ENCODE results near the gene TMEM151B. TPM values are rescaled to one million over a fixed set of nuclear protein-coding genes. Genes with fewer than 3 reads are reported as not detected.

Gene TMEM151B
- total and polyA plus RNA-seq, 9 of the 15 experiments (the other 6 are each of a cell fraction or from before 2014, with no cell fraction given) = not detected

- TF ChIP-seq CHD7 (IDR thresholded peaks at IDR 0.05; ENCODE audit: low read depth, low read length) (no peak), GATA2 (CRISPR knock-in tag; IDR thresholded peaks at IDR 0.05) (no peak), DEAF1 (CRISPR knock-in tag; IDR thresholded peaks at IDR 0.05) (no peak), GTF2E2 (tag; IDR thresholded peaks at IDR 0.05) (no peak), MAFF (IDR thresholded peaks at IDR 0.05; ENCODE audit: low read length) (no peak), HDAC8 (tag; IDR thresholded peaks at IDR 0.05) (no peak), POLR3G (IDR thresholded peaks at IDR 0.05; ENCODE audit: extremely low read depth, insufficient read length, insufficient replicate concordance) (no peak), ZNF668 (CRISPR knock-in tag; IDR thresholded peaks at IDR 0.05) (no peak)
- TF ChIP-seq, protein P1, sequence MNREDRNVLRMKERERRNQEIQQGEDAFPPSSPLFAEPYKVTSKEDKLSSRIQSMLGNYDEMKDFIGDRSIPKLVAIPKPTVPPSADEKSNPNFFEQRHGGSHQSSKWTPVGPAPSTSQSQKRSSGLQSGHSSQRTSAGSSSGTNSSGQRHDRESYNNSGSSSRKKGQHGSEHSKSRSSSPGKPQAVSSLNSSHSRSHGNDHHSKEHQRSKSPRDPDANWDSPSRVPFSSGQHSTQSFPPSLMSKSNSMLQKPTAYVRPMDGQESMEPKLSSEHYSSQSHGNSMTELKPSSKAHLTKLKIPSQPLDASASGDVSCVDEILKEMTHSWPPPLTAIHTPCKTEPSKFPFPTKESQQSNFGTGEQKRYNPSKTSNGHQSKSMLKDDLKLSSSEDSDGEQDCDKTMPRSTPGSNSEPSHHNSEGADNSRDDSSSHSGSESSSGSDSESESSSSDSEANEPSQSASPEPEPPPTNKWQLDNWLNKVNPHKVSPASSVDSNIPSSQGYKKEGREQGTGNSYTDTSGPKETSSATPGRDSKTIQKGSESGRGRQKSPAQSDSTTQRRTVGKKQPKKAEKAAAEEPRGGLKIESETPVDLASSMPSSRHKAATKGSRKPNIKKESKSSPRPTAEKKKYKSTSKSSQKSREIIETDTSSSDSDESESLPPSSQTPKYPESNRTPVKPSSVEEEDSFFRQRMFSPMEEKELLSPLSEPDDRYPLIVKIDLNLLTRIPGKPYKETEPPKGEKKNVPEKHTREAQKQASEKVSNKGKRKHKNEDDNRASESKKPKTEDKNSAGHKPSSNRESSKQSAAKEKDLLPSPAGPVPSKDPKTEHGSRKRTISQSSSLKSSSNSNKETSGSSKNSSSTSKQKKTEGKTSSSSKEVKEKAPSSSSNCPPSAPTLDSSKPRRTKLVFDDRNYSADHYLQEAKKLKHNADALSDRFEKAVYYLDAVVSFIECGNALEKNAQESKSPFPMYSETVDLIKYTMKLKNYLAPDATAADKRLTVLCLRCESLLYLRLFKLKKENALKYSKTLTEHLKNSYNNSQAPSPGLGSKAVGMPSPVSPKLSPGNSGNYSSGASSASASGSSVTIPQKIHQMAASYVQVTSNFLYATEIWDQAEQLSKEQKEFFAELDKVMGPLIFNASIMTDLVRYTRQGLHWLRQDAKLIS (CRISPR knock-in tag; IDR thresholded peaks at IDR 0.05) = no peak
These were observed 46.8 kb upstream of the TMEM151B start, which contains the start of gene SLC29A1 (continued) for GRCh38 chr6:44223319-44224028.

All from K562 (cell line).